Mammary epithelial cell (primary cell): ENCODE measurements around the gene NFATC1.

Experiments used
- EZH2 ChIP-seq: IDR thresholded peaks from 2 replicates; pipeline ENCODE4 v1.6.1; 2012; ENCODE audit warnings: low read length, inconsistent platforms, borderline replicate concordance
- TF ChIP-seq, protein P1 (sequence below), 2 donors: IDR thresholded peaks in 1 of 2; conservative IDR thresholded peaks in 1 of 2; 2 replicates each; pipeline ENCODE4 v1.5.1; 2011 to 2012; ENCODE audit warnings: inconsistent platforms in 2 of 2, low read length in 2 of 2, mild to moderate bottlenecking in 2 of 2, control low read depth in 1 of 2, low read depth in 1 of 2; ENCODE audit not compliant: insufficient read depth in 1 of 2; ENCODE audit errors: extremely low read depth in 1 of 2

DNA sequence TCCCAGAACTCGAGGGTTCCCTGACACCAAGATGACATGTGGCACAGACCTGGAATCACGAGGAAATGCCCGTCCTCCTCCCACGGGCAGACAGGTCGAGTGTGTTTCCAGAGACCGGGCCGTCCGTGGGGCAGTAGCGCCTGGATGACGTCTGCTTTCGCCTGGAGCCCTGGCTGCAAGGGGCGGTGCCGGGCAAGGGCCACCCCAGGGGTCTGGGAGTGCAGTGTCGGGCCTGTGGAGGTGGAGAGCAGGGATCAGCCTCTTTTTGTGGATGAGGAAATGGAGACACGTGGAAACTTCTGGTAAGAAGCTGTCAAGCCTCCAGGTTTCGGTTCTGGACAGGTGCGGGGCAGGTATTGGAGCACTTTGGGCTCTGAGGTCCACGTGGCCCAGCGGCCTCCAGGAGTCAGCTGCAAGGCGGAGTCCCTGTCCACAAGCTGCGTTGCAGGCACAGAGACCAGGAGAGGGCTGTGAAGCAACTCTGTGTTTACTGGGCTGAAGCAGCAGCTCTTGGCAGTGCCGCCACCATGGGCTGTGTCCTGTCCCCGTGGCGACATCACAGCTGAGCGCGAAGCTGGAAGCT is 25.6 kb downstream of the NFATC1 start:
- no peak for TF ChIP-seq EZH2
- TF ChIP-seq, protein P1, sequence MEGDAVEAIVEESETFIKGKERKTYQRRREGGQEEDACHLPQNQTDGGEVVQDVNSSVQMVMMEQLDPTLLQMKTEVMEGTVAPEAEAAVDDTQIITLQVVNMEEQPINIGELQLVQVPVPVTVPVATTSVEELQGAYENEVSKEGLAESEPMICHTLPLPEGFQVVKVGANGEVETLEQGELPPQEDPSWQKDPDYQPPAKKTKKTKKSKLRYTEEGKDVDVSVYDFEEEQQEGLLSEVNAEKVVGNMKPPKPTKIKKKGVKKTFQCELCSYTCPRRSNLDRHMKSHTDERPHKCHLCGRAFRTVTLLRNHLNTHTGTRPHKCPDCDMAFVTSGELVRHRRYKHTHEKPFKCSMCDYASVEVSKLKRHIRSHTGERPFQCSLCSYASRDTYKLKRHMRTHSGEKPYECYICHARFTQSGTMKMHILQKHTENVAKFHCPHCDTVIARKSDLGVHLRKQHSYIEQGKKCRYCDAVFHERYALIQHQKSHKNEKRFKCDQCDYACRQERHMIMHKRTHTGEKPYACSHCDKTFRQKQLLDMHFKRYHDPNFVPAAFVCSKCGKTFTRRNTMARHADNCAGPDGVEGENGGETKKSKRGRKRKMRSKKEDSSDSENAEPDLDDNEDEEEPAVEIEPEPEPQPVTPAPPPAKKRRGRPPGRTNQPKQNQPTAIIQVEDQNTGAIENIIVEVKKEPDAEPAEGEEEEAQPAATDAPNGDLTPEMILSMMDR (conservative IDR thresholded peaks at IDR 0.05 in 1 of 2, IDR thresholded peaks at IDR 0.05 in 1 of 2; ENCODE audit: extremely low read depth in 1 of 2, insufficient read depth in 1 of 2, low read depth in 1 of 2, low read length in 2 of 2), result no peak
